GM21390 (cell line): ENCODE data around the gene MPP2.
"Not testable (repeated sequence)": the region's sequence is repeated elsewhere in the genome, so short reads cannot be mapped to it uniquely, and the experiment has no call there.

Experiments
- ATAC-seq: cut with Tn5 transposase; IDR thresholded peaks from one replicate; pipeline ENCODE4 v1.9.1; 2021; ENCODE audit not compliant: unreplicated experiment

The MPP2 gene

DNA sequence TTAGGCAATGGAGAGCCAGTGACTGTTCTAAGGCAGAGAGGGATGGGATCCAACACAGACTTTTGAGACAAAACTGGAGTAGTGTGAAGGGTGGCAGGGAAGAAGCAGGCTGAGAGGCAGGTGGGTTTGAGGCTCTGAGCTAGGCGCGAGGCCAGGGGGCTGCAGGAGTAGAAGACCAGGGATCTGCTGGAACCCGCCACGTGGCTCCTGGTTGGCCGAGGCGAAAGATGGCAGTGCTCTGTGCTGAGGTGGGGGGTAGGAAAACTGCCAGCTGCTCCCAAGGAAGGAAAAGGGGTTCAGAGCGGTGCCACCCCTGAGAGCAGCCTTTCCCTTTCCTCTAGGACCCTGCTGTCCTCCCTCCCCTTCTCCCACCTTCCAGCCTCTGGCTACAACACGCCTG is 54.8 kb downstream of the MPP2 start:
- ATAC-seq = no peak

DNA sequence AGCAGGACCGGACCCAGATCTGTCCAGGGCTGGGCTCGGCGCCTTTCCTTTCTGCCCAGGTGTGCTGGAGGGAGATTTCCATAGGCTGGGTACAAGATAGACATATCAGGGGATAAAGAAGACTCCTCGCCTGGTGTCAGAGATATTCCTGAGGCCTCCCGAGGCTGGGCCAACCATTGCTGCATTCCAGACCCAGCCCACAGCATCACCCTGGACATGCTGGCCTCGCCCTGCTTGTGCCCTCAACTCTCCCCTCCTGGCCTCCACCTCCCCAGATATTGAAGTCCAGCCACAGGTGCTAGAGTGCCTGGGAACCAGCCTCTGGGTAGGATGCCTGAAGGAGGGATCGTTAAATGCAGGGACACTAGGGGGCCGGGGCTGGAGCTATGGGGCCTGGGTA is 58.2 kb downstream of the MPP2 start:
- ATAC-seq = no peak

DNA sequence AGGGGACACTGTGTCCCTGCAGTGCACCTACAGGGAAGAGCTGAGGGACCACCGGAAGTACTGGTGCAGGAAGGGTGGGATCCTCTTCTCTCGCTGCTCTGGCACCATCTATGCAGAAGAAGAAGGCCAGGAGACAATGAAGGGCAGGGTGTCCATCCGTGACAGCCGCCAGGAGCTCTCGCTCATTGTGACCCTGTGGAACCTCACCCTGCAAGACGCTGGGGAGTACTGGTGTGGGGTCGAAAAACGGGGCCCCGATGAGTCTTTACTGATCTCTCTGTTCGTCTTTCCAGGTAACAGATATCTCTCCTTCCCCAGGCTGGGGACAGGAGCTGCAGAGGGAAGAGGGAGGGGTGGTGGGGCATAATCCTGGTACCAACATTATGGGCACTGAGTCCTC is 58.7 kb downstream of the MPP2 start:
- no peak for ATAC-seq

DNA sequence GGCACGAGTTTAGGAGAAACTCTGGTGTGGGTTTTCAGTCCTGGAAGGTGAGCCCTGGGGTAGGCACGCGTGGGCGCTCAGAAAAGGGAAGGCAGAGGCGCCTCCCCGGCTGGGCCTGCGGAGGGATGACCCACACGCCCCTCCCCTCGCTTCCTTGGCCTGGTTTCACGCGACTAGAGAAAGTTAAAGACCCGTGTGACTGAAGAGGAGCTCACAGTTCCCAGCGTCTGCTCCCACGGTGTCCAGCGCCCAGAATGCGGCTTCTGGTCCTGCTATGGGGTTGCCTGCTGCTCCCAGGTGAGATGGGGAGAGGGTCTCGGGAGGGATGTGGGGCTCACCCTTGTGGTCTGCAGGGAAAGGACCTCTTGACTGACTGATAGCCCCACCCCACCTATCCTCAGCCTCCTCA is 60.4 kb downstream of the MPP2 start, which contains the start of gene CD300LG:
Gene CD300LG (plus strand): TSS at position 214 of the 409 bp plus-strand sequence. CDS start 41 bp downstream, at position 255.
- no peak for ATAC-seq

DNA sequence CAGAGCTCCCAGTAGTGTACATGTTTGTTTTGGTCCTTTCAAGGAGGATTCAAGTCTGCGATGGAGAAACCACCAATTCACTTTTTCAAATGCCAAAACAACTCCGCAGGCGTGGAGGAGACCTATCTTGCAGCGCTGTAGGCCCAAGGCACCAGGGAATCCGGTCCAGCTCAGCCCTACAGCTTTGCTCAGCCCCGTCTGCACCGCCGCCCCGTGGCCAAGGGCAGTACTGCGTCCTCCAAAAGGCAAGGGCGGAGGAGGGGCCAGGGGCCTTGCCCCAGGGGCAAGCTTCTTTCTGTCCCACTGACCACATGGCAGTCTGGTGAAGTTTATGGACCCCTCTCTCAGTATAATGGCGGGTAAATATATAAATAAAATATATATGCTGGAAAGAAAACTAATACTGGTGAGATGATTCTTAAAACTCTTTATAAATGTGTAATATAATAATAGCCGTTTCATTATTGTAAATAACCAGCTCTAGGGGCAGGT is 61.1 kb downstream of the MPP2 start:
- no peak for ATAC-seq

DNA sequence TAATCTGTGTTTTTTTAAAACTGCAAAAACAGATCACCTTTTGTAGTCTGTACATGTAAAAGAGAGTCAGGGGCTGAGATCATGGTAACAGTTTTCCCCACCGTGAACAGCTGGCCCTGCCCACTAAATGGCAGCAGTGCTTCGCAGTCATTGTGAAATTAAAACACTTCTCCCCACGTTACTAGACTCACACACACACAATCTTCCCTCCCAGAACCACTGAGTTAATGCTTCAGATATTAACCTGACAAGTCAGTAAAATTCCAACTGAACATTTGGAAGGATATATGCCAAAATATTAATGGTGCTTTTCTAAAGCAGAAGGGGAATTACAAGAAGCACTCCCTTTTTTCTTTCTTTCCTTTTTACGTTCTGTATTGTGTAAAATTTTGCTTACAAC is 61.6 kb downstream of the MPP2 start:
- no peak for ATAC-seq

DNA sequence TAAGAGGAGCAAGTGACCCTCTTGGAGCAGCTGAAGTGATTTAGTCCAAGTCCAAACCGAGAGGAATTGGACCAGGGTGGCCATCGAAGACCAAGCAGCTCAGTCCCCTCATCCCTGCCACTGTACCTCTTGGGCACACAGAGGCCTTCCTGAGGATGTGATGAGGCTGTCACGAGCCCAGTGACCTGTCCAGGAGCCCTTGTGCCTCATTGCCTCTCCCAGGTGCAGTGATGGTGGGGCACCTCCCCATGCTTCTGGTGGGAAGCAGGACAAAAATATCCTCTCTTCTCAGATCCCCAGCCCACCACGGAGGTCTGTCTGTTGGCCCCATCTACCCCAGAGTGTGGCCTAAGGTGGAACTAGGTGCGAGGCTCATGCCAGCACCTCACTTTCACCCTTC is 63.1 kb downstream of the MPP2 start:
- ATAC-seq = no peak

DNA sequence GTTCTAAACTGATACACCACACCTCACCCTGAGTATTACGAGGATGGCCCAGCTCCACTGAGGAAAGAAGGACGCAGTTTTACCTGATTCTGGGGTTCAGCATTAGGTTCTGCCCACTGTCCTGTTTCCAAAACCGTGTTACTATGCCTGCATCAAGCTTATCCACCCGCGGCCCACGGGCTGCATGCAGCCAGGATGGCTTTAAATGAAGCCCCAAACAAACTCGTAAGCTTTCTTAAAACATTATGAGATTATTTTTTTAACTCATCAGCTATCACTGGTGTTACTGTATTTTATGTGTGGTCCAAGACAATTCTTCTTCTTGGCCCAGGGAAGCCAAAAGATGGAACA is 64.4 kb downstream of the MPP2 start:
- no peak for ATAC-seq

DNA sequence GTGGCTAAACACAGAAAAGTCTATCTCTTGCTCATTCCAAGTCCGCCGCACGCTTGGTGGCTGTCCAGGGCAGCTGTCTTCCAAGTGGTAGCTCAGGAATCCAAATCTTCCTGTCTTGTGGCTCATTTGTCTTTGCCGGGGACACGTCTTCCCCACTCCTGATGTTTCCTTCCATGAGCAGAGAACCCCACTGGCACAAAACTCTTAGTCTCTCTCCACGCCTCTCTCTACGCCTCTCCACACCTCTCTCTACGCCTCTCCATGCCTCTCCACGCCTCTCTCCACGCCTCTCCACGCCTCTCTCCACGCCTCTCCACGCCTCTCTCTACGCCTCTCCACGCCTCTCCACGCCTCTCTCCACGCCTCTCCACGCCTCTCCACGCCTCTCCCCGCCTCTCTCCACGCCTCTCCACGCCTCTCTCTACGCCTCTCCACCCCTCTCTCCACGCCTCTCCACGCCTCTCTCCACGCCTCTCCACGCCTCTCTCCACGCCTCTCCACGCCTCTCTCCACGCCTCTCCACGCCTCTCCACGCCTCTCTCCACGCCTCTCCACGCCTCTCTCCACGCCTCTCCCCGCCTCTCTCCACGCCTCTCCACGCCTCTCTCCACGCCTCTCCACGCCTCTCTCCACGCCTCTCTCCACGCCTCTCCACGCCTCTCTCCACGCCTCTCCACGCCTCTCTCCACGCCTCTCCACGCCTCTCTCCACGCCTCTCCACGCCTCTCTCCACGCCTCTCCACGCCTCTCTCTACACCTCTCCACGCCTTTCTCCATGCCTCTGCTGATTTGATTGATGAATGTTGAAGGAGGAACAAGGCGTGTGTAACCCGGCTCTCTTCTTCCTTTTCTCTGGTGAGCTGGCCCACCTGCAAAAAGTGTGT is 65.0 kb downstream of the MPP2 start:
- ATAC-seq = not testable (repeated sequence)

DNA sequence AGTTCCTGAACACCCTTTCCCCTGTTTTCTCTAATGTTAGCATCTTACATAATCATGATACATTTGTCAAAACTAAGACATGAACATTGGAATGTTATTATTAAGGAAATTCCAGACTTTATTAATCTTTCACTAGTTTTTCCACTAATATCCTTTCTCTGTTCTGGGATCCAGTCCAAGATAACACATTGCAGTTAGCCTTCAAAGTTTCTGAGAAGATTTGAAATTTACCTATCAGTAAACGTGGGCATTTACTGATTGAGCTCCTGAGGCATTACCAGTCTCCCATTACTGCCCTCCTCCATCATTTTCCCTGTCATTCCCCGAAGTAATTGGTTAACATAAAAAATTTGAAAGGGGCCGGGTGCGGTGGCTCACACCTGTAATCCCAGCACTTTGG is 66.1 kb downstream of the MPP2 start:
- ATAC-seq = no peak

DNA sequence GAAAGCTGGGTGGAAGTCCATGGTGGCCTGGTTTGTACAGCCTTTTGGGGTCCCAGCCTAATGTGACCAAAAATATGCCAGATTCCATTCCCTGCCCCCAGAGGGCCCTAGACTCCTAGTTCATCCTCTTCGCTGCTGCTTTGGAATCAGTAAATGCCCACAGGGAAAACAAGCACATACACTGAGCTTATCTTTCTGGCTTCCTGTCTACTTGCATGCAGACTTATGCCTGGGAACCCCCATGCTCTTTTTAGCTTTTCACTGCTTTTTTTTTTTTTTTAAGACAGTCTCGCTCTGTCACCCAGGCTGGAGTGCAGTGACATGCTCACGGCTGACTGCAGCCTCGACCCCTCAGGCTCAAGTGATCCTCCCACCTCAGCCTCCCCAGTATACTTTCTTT is 66.5 kb downstream of the MPP2 start:
- ATAC-seq = no peak

DNA sequence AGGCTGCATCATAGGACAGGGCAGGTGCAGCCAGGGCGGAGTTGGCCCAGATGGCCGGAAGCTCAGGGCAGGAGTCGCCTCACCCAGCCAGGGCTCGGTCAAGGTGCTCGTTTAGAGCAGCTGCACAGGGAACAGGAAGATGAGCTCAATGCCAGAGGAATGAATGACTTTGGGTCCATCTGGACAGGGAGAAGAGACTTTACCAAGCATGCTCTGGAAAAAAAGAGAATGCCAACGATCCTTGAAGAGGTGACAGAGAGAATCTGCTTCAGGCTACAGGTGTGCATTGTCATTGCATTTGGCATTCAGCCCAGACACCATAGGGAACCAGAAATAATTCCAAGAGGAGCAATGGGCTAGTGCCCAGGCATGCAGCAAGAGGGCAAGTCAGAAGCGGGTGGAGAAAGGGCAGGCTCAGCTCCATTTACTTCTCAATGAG is 67.6 kb downstream of the MPP2 start:
- no peak for ATAC-seq

DNA sequence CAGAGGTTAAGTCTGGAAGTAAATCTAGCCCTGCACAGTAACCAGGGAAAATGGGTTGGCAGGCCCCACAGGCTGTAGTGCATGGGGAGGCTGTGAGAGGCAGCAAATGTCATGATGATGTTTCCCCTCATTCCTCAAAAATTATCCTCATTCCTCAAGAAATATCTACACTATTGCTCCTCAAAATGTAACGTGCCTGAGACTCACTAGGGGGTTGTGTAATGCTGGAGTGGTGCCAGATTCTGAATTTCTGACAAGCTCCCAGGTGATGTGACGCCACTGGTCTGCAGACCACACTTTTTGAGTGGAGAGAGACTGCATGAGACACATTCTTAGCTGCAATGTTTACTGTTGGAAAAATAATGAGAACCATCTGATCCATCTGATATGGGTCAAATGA is 73.2 kb downstream of the MPP2 start:
- ATAC-seq = no peak

DNA sequence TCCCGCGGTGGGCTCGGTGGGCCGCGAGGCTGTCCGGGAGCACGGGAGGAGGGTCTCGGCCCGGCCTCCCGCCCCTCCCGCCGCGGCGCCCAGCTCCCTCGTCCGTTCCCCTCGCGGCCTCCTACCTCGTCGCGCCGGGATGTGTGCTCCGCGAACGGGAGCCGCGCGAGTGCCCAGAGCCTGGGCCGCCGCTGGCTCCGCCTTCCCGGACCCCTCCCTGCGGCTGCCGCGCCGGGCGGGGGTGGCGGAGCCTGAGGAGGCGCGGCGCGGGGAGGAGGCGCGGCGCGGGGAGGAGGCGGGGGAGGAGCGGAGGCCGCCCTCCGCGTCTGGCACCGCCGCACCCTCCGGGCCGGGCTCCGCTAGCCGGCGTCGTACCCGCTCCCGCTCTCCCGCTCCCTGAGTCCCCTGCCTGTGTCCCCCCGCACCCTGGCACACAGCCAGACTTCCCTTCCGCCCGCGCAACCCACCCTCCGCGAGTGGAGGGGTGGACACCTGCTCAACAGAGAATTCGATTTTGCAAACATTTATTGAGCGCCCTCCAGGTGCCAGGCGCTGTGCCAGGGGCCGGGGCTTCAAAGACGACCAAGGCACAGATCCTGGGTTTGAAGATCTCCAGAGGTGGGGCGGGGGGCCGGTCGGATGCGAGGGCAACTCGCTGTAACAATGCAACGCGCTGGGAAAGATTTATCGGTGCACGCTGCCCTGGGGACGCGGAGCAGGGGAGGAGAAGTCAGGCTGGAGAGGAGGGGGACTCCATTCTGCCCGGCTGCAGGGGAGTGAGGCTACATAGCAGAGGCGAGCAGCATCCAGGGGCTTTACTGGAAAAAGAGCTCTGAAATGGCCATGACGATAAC is 74.1 kb downstream of the MPP2 start, which contains the start of gene MPP3:
Gene MPP3 (minus strand): TSS at position 171 of the 854 bp plus-strand sequence. CDS start 1,240 bp downstream, outside the sequence.
- ATAC-seq = no peak

DNA sequence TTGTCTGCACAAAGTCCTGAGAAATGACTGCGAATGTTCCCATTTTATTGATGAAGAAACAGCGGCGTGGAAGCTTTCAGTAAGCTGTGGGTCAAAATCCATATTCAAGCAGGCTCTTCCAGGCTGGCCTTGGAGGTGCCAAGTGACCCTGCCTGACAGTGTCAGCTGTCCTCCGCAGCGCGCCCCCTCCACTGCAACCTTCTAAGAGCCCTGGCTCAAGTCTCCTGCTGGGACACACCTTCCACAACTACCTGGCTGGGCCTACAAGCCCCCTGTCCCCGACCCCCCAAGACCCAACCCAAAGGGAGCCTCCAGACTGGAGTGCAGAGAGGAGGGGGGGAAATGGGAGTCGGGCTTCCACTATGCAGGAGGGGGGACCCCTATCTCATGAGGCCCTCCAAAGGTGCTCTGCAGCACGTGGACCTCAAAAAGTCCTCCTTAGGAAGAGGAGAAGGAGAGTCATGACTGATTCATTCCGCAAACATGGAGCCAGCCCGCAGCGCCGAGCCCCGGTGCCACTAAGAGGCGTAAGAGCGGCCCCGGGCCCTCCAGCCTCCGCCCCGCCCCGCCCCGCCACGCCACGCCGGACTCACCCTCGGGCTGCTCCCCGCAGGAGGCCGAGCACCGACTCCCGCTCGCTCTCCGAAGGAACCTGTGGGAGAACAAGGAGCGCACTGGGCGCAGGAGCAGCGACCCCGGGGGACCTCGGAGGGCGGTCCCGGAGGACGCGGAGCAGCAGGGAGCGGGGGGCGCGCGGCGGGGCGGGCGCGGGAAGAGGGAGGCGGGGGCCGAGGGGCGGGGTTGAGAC is 75.0 kb downstream of the MPP2 start:
- no peak for ATAC-seq

DNA sequence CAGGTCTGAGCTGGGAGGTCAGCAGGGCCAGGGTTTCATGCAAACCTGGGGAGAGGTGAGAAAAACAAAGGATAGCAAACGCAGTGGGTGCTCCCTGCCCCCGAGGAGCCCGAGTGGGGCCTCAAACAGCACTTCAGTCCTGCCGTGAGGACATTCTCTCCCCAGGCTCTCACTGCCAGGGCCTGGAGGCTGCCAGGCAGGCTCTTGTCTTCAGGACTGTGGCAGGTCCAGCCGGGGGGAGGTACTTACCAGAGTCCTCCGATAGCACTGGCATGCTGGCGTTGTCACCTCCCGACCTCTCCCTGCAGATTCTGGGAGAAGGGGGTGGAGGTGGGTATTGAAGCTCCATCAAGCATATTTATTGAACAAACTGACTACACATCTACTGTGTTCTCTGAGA is 75.7 kb downstream of the MPP2 start:
- no peak for ATAC-seq

DNA sequence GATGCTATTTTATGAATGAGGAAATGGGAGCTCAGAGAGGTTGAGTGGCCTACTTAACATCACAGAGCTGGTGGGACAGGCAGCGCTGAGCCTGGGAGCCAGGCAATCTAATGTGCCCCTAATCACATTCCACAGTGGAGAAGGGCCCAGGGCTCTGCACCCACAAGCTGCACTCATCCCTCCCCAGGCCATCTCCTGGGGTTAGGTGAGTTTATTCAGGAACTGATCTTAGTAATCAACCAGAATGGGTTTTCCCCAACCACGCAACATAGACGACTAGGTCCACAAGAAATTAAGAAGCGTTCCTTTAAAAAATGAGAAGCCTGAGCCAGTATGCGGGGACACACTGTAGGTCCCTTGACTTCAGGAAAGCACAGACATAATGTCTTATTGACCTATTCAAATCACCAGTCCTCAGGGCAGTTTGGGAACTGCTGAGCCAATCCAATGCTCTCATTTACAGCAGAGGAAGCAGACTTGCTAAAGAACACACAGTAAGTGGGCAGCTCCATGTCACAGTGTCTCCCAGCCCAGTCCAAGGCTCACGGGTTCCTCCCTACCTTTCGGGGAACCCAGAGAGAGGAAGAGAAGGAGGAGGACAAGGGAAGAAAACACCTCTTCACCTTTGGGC is 76.7 kb downstream of the MPP2 start:
- ATAC-seq = no peak

DNA sequence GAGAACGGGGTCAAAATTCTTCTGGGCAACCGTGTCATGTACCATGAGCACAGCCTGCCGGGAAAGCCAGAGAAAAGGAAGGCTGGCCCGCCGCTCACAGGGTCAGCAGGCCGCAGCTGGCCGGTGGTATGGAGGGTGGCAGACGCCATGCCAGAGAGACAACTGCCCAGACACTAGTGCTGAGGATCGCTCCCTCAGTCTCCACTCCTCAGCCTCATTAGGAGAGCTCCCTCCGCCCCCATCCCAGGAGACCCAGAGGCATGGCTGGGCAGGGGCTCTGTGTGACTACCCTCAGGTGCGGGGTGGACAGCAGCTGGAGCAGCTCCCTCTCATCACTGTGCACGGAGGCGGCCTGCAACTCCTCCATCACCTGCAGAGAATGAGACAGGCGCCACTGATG is 77.6 kb downstream of the MPP2 start:
- no peak for ATAC-seq

DNA sequence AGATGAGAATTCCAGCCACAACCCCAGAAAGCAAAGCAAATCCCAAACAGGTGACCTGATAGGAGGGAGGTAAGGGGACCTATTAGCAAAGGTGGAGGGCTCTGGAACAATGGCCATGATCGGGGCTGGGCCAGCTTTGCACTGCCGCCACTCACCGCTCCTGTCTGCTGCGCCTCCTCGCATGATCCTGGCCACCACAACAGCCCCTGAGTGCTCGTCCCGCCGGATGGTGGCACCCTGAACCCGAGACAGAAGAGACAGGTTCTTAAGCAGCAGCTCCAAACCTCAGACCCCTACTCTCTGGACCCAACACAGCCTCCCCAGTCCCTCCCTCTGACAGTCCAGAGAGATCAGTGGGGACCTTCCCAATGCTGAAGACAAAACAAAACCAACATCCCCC is 79.7 kb downstream of the MPP2 start:
- no peak for ATAC-seq

DNA sequence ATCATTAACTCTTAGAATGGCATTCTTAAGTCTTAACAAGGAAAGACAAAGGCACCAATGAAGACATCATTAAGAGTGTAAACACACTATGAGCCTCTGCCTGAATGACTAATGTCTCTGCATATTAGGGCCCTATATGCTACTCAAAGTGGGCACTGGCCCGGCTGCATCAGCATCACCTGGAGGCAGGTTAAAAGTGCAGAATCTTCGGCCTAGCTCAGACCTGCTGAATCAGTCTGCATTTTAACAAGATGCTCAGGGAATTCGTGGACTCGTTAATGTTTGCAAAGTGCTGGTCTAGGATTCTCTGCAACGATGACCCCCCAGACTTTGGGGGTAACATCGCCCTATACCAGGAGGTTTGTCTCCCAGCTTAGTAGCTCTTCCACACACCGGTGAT is 81.1 kb downstream of the MPP2 start:
- ATAC-seq = no peak
